Stimulated activated CD4-positive, alpha-beta T cell treated with anti-CD3 and anti-CD28 coated beads, Interleukin-12 subunit alpha, Interleukin-12 subunit beta, amount 100 ng/mL, for 48 hours (primary cell): Measurements from ENCODE around the gene MRAP.

ENCODE experiments used
- DNase-seq, 3 donors: peaks; one replicate each; pipeline ENCODE4 v3.0.0-alpha.2; 2020; ENCODE audit warnings: low read depth in 2 of 3, low spot score in 1 of 3

The MRAP gene

DNA sequence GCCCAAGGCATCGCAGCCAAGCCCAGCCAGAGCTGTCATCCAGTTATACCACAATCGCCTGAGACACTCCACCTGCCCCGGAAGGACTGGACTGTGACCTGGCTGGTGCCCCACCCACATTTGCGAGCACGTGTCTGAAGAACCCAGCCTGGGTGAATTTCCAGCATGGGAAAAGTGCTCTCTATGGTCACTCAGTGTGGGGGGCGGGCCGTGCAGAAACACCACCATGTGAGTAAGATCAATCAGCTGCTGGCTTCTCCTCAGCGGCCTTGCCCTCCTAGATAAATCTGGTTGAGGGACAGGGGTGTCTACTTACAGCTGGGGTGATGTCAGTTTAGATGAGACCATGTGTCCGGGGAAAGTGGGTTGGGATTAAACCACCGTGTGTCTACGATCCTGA is 49.3 kb downstream of the MRAP start:
- DNase-seq, result no peak

DNA sequence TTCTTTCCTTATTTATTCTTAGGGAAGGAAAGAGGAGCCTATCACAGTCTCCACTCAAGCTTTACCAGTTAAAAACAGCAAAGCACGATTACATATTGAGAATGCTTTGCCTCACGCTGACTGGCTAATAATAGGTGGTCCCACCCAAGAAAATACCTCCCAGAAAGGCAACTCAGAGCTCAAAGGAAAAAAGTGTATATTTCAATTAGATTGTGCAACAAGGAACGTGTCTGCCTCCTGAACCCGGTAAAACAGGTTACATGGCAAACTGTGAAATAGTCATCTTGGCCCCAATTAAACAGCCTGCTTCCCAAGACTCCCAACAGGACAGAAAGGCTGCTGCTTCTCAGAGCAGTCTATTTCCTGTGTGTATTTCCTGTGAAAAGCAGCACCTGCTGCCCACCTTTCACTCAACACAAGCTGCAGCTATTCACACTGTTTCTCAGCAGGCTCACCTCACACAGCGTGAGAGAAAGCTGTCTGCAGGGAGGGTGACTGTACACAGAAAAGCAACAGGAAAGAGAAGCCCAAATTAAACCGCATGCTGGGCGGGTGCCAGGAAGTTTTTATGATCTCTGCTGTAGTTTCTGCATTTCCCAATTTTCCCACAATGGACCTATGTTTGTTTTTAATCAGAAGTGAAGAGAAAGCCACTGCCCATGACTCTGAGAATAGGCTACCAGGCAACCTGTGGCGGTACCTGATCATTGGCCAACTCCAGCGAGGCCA is 50.1 kb downstream of the MRAP start:
- DNase-seq, result no peak

DNA sequence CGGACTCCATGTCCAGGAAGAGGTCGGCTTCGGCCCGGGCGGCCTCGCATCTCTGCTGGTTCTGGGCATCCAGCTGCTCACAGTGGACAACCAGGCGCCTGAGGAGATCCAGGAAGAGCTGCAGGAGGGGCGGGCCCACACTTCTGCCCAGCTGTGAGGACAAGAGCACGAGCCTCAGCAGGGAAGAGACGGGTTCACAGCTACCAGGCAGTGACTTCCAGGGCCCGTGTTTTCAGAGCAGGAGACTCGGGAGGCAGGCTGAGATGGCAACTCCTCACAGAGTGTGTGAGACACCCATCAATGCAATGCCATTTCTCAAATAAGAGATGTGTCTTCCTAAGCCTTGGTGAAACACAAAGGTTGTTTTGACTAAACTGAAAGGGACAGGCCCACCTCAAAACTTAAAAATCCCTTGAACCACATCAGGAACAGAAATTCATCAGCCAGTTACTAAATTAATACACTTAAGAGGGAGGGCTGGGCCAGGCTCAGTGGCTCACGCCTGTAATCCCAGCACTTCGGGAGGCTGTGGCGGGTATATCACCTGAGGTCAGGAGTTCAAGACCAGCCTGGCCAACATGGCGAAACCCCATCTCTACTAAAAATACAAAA is 50.8 kb downstream of the MRAP start:
- no peak for DNase-seq

DNA sequence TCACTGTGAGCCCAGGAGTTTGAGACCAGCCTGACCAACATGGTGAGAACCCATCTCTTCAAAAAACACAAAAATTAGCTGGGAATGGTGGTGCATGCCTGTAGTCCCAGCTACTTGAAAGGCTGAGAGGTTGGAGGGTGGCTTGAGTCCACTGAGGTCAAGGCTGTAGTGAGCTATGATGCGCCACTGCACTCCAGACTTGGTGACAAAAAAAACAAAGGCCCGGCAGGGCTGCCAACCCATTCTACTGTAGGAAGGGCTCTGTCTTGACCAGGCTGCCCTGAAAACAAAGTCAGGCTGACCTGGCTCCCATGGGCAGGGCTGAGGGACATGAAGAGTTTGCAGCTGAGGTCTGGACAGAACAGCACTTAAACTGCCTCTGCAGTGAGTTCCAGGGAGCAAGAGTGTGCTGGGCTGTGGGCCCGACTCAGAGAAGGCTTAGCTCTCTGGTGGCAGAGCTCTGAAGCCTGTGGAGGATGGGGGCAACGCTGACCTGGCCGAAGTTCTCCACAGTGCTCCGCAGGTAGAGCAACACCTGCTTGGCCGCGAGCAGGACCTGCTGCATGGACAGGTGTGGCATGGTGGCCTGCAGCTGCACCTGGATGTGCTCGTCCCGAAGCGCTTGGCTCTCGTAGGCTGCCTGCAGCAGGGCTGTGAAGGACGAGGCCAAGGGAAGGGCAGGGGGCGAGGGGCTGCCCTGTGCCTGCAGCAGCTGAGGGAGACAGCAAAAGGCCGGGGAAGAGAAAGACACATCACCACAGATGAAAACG is 51.7 kb downstream of the MRAP start:
- no peak for DNase-seq

DNA sequence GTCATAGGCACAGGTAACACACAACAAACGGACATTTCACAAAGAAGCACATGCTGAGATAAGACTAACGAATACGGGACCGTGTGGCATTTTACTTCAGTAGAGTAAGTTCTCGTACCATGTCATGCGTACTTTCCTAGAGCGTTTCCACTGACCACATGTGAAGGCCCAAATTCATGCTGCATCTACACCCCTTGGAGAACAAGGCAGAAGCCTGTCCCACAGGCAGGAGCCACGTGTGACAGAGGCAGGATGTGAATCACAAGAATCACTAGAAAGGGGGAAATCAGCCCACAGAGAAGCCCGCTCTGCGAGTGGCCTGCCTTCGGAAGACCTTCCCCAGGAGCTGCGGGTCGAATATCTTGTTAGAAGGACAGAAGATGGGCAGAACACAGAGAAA is 52.3 kb downstream of the MRAP start:
- no peak for DNase-seq

DNA sequence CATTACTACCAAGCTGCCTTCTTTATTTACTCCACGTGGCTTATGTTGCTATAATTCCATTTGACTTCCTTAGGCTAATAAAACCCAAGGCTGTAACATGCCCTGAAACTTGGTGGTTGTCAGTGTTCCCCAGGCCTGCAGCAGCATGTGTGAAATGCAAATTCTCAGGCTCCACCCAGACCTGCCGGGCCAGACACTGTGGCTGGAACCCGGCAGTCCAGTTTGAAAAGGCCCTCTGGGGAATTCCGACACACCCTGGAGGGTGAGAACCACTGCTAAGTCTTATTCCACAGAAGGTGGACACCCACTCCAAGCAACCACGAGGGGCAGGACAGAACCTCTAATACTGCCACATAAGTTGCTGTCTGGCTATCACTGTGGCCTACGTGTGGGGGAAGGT is 52.8 kb downstream of the MRAP start:
- no peak for DNase-seq

DNA sequence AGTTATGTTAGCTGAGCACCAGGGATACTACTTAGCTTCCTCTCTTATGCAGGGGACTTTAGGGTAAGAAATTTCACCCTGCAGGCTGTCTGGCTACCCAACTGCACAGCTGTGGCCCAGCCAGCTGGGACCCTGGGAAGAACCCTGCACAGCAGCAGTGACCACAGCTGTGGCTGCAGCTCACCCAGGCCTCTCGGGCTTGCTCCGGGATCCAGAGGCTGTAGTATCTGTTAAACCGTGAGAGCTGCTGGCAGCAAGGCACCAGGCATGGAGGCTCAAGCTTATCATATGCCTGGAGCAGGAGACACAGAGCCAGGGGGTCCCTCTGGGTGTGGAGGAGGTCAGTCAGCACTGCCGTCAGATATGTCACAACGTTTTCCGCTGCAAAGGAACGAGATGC is 53.9 kb downstream of the MRAP start:
- no peak for DNase-seq

DNA sequence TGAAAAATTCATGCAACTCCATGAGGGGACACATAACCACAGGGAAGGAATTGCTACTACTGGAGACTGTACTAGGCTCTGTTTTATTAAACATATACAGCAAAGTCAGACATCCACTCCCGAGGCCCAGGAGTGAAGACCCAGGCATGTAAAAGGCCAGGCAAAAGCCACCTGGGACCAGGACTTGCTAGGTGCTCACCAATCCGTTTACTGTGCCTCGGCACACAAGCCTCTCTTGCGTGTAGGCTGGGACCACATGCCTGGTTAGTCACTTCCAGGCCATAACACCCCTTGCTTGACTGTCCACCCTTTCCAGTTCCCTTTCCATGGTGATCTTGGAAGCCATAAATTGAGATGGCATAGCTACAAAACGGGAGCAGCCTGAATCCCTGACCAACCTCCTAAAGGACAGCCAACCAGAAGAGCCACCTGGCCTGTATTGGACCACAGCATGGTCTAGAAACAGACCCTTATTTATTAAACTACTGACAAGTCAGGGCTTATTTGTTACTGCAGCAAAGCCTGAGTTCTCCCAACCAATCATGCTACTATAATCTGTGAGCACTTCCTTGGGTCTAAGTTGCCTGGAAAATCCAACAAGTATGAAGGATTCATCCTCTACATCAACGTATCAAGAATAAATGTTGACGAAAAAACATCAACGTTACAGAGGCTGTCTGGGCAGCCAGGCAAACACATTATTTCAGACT is 54.5 kb downstream of the MRAP start:
- no peak for DNase-seq

DNA sequence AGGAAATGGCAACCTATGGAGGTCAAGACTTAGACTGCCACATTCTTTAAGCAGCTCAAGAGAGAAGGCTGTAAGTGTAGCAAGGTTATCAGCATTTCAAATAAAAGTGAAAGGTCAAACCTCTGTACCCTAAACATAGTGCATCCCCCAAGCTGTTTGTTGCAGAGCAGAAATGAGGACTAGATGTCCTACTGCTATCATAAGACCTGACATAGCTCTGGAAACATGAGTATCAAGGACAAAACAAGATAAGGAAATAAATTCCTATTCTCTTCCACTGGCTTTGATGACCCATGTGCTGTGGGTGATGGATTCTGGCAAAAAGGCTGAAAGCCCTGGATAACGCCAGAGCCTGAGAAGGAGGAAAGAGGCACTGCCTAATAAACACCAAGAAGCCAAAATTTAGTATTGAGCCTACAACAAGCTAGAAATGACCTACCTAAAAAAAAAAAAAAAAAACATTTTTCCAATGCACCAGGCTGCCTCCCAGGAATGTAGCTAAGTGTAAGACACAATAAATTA is 58.3 kb downstream of the MRAP start:
- DNase-seq, result no peak

DNA sequence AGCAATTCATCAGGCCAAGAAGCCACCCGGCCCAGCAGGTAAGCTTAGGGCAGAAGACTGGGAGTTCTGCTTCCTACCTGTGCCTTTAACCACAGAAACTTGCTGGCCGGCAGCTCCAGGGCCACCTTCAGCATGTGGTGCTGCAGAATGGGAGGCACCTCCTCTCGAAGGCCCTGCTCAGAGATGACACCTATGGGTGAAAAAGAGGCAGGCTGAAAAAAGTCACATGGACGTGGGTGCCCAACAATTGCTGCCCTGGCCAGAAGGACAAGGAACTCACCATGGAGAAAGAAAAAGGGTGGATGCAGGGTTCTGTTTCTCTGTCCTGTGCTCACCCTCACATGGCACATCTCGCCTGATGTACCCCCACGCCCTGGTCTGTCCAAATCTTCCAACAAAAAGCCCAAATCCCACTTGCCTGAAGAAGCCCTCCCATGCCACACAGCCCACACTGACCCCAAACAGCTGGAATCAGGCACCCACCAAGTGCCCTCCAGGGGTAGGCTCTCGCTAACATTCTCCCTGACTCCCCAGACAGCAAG is 61.1 kb downstream of the MRAP start:
- no peak for DNase-seq

DNA sequence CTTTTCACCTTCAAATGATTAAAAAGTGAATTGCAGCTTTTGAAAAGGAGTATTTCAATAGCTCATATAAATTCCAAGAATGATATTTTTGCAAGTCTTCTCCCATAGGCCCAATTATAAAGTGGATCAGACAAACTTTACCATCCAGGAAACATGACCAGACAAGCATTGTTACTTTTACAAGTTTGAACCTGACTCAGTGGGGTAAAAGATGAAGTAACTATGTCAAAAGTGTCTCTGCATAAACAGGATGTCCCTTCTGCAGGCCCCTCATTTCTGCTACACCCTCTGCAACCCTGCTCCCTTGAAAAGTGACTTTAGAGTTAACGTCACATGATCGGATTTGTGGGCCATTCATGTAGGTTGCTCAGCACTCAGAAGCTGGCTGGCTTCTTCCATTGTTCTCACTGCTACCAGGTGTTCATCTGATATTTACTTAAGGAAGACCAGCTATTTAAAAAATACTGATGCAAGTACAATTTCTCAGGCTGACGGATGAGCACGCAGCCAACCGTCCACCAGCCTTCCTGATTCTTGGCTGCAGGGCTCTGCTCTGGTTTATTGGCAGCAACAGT is 61.8 kb downstream of the MRAP start:
- no peak for DNase-seq
